Right lobe of liver (tissue), 4 donors: ENCODE results near the gene SCYL2.

Source experiments
- POLR2A ChIP-seq: fragments of 450-650 bp; IDR thresholded peaks from one replicate; pipeline ENCODE4 v1.6.1; 2017; ENCODE audit warnings: antibody characterized with exemption, mild to moderate bottlenecking
- TF ChIP-seq, protein P1 (sequence below), 4 donors: fragments of 200-600 bp in 3 of 4; fragments of 450-650 bp in 1 of 4; IDR thresholded peaks; one replicate each; pipeline versions ENCODE4 v1.5.1 to v1.8.0; 2016 to 2022; ENCODE audit warnings: antibody characterized with exemption in 4 of 4, mild to moderate bottlenecking in 2 of 4
- donor health status: DM: no; HTN: no; CAD: no.
- donor health status: DM: no; HTN: no; CAD: no.
- donor health status: DM: no; HTN: yes; CAD: no.

DNA sequence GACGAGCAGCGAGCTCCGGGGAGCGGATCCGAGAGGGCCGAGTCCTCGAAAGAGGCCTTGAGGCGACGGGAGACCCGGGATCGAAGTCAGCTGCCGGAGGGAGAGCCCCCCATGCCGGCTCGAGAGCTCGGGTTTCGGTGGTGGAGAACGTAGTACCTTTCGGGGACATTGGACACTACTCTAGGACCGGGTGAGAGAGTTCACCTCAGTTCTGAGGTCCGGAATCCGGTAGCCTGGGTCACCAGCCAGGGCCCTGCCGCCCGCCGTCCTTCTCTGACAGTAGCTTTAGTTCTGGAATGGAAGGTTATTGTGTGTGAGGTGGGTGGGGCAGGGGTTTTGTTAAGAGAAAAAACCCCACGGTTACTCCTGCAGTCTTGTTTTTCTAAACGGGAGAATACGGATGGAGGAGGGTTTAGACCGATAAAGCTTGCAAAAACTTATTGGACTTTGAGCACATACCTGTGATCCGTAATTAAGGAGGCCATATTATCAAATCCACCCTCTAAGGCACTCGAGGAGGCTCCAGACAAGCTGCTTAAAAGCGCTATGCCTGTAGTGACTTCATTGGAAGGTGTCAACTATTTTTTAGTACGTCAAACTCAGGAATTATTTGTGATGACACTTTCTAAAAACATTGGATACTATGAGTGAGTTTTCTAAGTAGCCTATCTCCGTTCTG is 765 bp downstream of the SCYL2 start:
- TF ChIP-seq, protein P1, sequence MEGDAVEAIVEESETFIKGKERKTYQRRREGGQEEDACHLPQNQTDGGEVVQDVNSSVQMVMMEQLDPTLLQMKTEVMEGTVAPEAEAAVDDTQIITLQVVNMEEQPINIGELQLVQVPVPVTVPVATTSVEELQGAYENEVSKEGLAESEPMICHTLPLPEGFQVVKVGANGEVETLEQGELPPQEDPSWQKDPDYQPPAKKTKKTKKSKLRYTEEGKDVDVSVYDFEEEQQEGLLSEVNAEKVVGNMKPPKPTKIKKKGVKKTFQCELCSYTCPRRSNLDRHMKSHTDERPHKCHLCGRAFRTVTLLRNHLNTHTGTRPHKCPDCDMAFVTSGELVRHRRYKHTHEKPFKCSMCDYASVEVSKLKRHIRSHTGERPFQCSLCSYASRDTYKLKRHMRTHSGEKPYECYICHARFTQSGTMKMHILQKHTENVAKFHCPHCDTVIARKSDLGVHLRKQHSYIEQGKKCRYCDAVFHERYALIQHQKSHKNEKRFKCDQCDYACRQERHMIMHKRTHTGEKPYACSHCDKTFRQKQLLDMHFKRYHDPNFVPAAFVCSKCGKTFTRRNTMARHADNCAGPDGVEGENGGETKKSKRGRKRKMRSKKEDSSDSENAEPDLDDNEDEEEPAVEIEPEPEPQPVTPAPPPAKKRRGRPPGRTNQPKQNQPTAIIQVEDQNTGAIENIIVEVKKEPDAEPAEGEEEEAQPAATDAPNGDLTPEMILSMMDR (IDR thresholded peaks at IDR 0.05) = no peak
- no peak for TF ChIP-seq POLR2A
